ENCODE results near the gene PCNT. TPM values are rescaled to one million over a fixed set of nuclear protein-coding genes. Genes with fewer than 3 reads are reported as not detected.

PCNT gene
- total and polyA plus RNA-seq, 10 donors = 6.4 to 43.7 (median 35.4) TPM

DNA sequence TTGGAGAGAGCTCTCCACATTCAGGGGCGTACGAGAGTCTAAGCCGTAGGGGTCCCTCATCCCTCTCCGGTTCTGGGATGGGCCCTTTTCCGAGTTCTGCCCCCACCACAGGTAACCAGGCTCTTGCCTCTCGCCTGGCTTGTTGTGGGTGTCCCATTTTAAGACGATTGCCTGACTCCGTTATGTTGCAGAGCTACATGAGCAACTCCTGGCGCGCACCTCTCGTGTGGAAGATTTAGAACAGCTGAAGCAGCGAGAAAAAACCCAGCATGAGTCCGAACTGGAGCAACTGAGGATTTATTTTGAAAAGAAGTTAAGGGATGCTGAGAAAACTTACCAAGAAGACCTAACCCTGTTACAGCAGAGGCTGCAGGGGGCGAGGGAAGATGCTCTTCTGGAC, 29.0 kb downstream of the PCNT start:
- no peaks in the 10 kb centered on the region for H3K4me1 ChIP-seq
- intact Hi-C loops (cut with DNase I; ENCODE audit: low total_unique reads) = no loop called here
- H3K27me3 ChIP-seq (replicated peaks in 1 of 7) = no peaks in the 10 kb centered on the region
- TF ChIP-seq, protein P1, sequence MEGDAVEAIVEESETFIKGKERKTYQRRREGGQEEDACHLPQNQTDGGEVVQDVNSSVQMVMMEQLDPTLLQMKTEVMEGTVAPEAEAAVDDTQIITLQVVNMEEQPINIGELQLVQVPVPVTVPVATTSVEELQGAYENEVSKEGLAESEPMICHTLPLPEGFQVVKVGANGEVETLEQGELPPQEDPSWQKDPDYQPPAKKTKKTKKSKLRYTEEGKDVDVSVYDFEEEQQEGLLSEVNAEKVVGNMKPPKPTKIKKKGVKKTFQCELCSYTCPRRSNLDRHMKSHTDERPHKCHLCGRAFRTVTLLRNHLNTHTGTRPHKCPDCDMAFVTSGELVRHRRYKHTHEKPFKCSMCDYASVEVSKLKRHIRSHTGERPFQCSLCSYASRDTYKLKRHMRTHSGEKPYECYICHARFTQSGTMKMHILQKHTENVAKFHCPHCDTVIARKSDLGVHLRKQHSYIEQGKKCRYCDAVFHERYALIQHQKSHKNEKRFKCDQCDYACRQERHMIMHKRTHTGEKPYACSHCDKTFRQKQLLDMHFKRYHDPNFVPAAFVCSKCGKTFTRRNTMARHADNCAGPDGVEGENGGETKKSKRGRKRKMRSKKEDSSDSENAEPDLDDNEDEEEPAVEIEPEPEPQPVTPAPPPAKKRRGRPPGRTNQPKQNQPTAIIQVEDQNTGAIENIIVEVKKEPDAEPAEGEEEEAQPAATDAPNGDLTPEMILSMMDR (IDR thresholded peaks at IDR 0.05 in 8 of 11, conservative IDR thresholded peaks at IDR 0.05 in 3 of 11) = no peak
- TF ChIP-seq POLR2AphosphoS5 (IDR thresholded peaks at IDR 0.05) (no peak), POLR2A (IDR thresholded peaks at IDR 0.05) (no peak)
- 87 to 97% (median 93%) methylated on average over 14 of the region's 14 CpGs for WGBS, 5 donors
- no peak for DNase-seq
- H3K36me3 ChIP-seq = peaks cover 0 to 100% (median 92%) of the 10 kb centered on the region in 6 donors
- no peak overlapping the region for H3K27ac ChIP-seq
- H3K9me3 ChIP-seq = no peaks in the 10 kb centered on the region
- H3K4me3 ChIP-seq = no peak overlapping the region

DNA sequence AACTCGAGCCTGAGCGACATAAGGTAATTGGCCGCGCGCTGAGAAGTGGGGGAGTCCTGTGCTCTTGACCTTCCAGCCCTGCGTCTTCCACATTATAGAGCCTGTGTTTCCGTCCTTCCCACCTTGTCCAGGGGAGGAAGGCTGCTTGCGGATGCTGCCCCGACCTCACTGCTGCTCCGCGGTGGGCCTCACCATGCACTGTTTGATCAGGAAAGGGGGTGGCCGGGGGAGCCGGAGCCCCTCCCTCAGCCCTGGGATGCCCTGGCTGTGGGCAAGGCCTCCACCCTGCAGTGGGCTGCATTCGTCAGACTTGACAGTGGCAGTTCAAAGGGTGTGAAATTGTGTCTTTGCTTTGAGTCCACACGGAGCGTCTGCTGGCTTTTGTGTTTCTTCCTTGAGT, 30.1 kb downstream of the PCNT start:
- TF ChIP-seq POLR2A (IDR thresholded peaks at IDR 0.05) (no peak), POLR2AphosphoS5 (IDR thresholded peaks at IDR 0.05) (no peak)
- TF ChIP-seq, protein P1 (IDR thresholded peaks at IDR 0.05 in 8 of 11, conservative IDR thresholded peaks at IDR 0.05 in 3 of 11) = no peak
- no peak overlapping the region for H3K27ac ChIP-seq

DNA sequence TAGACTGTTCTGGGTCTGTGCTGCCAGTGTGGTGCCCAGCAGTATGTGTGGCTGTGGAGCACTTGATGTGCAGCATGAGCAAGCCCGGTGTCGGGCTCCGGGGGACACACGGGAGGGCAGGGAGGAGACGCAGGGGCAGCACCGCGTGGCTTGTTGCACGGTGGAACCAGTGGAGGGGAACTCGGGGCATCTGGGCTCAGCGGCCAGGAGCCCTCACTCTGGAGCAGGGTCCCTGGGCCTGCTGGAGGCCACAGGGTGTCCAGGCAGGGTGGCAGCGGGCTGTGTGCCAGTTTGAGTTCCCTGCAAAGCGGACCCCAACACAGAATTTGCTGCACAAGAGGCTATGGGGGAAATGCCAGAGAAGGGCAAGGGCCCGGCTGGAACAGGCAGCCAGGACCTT, 30.6 kb downstream of the PCNT start:
- Histone ChIP-seq H3K36me3 (peaks cover 0 to 100% (median 86%) of the 10 kb centered on the region in 6 donors), H3K9me3 (no peaks in the 10 kb centered on the region), H3K4me1 (no peaks in the 10 kb centered on the region), H3K27me3 (replicated peaks in 1 of 7) (no peaks in the 10 kb centered on the region), H3K4me3 (no peak overlapping the region), H3K27ac (no peak overlapping the region)
- TF ChIP-seq POLR2AphosphoS5 (IDR thresholded peaks at IDR 0.05) = no peak
- TF ChIP-seq, protein P1 (IDR thresholded peaks at IDR 0.05 in 8 of 11, conservative IDR thresholded peaks at IDR 0.05 in 3 of 11) = no peak
- TF ChIP-seq POLR2A (IDR thresholded peaks at IDR 0.05) = no peak
- intact Hi-C loops (cut with DNase I; ENCODE audit: low total_unique reads) = no loop called here
- no peak for DNase-seq
- WGBS, 5 donors = 95 to 96% (median 96%) methylated on average over 12 to 13 of the region's 13 CpGs

More for the DNA sequence above, 30.1 kb downstream of the PCNT start:
- DNase-seq = no peak
- 84 to 97% (median 93%) methylated on average over 16 of the region's 16 CpGs for WGBS, 5 donors
- Histone ChIP-seq H3K27me3 (replicated peaks in 1 of 7) (no peaks in the 10 kb centered on the region), H3K4me1 (no peaks in the 10 kb centered on the region), H3K9me3 (no peaks in the 10 kb centered on the region), H3K36me3 (peaks cover 0 to 100% (median 91%) of the 10 kb centered on the region in 6 donors), H3K4me3 (no peak overlapping the region)
- intact Hi-C loops (cut with DNase I; ENCODE audit: low total_unique reads) = no loop called here

DNA sequence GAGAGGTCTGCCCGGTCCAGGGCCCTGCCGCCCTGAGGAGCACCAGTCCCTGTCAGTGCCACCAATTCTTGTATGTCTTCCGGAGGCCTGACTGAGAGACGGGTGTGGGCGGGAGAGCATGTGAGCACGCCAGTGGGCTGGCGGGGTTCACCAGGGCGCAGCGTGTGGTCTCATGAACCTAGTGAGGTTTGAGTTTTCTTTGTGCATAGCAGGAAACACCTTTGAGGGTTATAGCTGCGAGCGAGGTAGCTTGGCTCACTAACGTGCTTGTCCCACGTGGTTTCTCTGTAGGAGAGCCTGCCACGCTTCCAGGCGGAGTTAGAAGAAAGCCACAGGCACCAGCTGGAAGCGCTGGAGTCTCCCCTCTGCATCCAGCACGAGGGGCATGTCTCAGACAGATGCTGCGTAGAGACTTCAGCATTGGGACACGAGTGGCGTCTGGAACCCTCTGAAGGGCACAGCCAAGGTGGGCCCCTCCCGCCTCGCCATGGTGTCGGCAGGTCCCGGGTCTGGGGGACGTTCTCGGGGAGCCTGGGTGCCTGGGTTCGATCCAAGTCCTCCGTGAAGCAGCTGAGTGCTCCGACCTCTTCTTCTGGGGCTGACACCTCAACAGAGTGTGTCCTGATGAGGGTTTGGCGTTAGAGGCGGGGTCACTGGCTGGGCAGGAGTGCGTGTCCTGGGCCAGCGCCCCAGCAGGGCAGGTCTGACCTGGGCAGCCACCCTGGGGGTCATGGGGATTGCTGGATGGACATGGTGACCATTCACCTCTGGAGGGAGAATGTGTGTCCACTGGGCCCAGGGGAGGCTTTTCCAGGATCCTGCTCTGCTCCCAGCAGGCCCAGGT, 31.4 kb downstream of the PCNT start:
- TF ChIP-seq, protein P1 (IDR thresholded peaks at IDR 0.05 in 8 of 11, conservative IDR thresholded peaks at IDR 0.05 in 3 of 11) = no peak
- TF ChIP-seq POLR2A (IDR thresholded peaks at IDR 0.05) = no peak
- TF ChIP-seq POLR2AphosphoS5 (IDR thresholded peaks at IDR 0.05) = no peak
- Histone ChIP-seq H3K4me3 (no peak overlapping the region), H3K27me3 (replicated peaks in 1 of 7) (no peaks in the 10 kb centered on the region), H3K9me3 (no peaks in the 10 kb centered on the region), H3K4me1 (no peaks in the 10 kb centered on the region), H3K36me3 (peaks cover 0 to 99% (median 78%) of the 10 kb centered on the region in 6 donors), H3K27ac (no peak overlapping the region)
- WGBS, 5 donors = 91 to 95% (median 95%) methylated on average over 16 to 33 of the region's 33 CpGs
- DNase-seq = no peak
- intact Hi-C loops (cut with DNase I; ENCODE audit: low total_unique reads) = no loop called here

Data from spleen (tissue), 11 donors.